IMR-90 (cell line): Measurements from ENCODE around the gene KCNIP1. TPM values are rescaled to one million over a fixed set of nuclear protein-coding genes. Genes with fewer than 3 reads are reported as not detected.

ENCODE experiments used
- ATAC-seq: fragments of 200-7000 bp; cut with Tn5 transposase; 2 replicates; pipeline ENCODE4 v1.9.1; 2020; ENCODE audit warnings: low read depth, mild to moderate bottlenecking, moderate library complexity
- BruUV-seq: library from RNA; stranded (reverse); fragments of 400-500 nt; replicated peaks from 2 replicates; lab custom pipeline; 2021; lab: Mats Ljungman, UMichigan
- CTCF ChIA-PET: fragments of 300-600 bp; formaldehyde crosslinking; extraction: SDS; loops from one replicate; lab custom pipeline; 2021; ENCODE audit warnings: antibody characterized with exemption; lab: Yijun Ruan, JAX
- POLR2A ChIA-PET: fragments of 300-600 bp; sonication (Branson Sonifier 250); formaldehyde crosslinking; loops from one replicate; lab custom pipeline; 2022; ENCODE audit warnings: antibody characterized with exemption; ENCODE audit not compliant: unreplicated experiment; lab: Charles Lee
- DNase-seq: peaks from one replicate; pipeline ENCODE4 v3.0.0; 2013
- H2AFZ ChIP-seq: replicated peaks from 2 replicates; pipeline ENCODE3; 2013; ENCODE audit warnings: low read length, mild to moderate bottlenecking; ENCODE audit not compliant: poor library complexity
- H2AK5ac ChIP-seq: 2 replicates; pipeline ENCODE4 v1.6.1; 2013; ENCODE audit warnings: low read depth, low read length, inconsistent platforms
- H2AK9ac ChIP-seq: replicated peaks from 2 replicates; pipeline ENCODE3; 2013; ENCODE audit warnings: mild to moderate bottlenecking, low read depth, low read length, moderate library complexity; ENCODE audit not compliant: poor library complexity
- H2BK120ac ChIP-seq: 2 replicates; pipeline ENCODE4 v1.6.1; 2013; ENCODE audit warnings: low read depth, low read length, inconsistent platforms
- H2BK15ac ChIP-seq: 3 replicates; pipeline ENCODE4 v1.6.1; 2013; ENCODE audit warnings: low read depth, low read length, inconsistent platforms
- H2BK20ac ChIP-seq: 2 replicates; pipeline ENCODE4 v1.6.1; 2013; ENCODE audit warnings: low read depth, mild to moderate bottlenecking, inconsistent platforms, low read length, moderate library complexity
- H2BK5ac ChIP-seq: 2 replicates; pipeline ENCODE4 v1.6.1; 2013; ENCODE audit warnings: mild to moderate bottlenecking, low read depth, low read length, inconsistent platforms; ENCODE audit not compliant: poor library complexity, severe bottlenecking
- H3K14ac ChIP-seq: replicated peaks from 2 replicates; pipeline ENCODE4 v1.6.1; 2013; ENCODE audit warnings: low read depth, low read length, inconsistent platforms
- H3K18ac ChIP-seq: 2 replicates; pipeline ENCODE4 v1.6.1; 2013; ENCODE audit warnings: low read depth, low read length, control low read depth
- H3K23ac ChIP-seq: 2 replicates; pipeline ENCODE4 v1.6.1; 2013; ENCODE audit warnings: low read depth, low read length, inconsistent platforms
- H3K27ac ChIP-seq: 2 replicates; pipeline ENCODE4 v1.5.1; 2013; ENCODE audit warnings: mild to moderate bottlenecking, control low read depth, low read length; ENCODE audit not compliant: insufficient read depth
- H3K27me3 ChIP-seq: 2 replicates; pipeline ENCODE4 v1.6.1; 2013; ENCODE audit warnings: low read length; ENCODE audit not compliant: control insufficient read depth, insufficient read depth
- H3K36me3 ChIP-seq: 2 replicates; pipeline ENCODE4 v1.6.1; 2013; ENCODE audit warnings: low read length, mixed read lengths; ENCODE audit not compliant: control insufficient read depth, insufficient read depth
- H3K4ac ChIP-seq: 2 replicates; pipeline ENCODE4 v1.6.1; 2013; ENCODE audit warnings: low read depth, low read length, inconsistent platforms
- H3K4me1 ChIP-seq: 2 replicates; pipeline ENCODE4 v1.6.1; 2013; ENCODE audit warnings: low read length, mixed read lengths; ENCODE audit not compliant: control insufficient read depth, insufficient read depth
- H3K4me2 ChIP-seq: 2 replicates; pipeline ENCODE4 v1.6.1; 2013; ENCODE audit warnings: low read depth, mild to moderate bottlenecking, control low read depth, low read length, moderate library complexity
- H3K4me3 ChIP-seq: 2 replicates; pipeline ENCODE4 v1.5.1; 2013; ENCODE audit warnings: low read depth, mild to moderate bottlenecking, control low read depth, low read length, moderate library complexity; ENCODE audit not compliant: insufficient read depth
- H3K56ac ChIP-seq: 2 replicates; pipeline ENCODE4 v1.6.1; 2013; ENCODE audit warnings: low read length, inconsistent platforms; ENCODE audit not compliant: insufficient read depth; ENCODE audit errors: extremely low read depth
- H3K79me1 ChIP-seq, 2 experiments: 2 replicates each; pipeline ENCODE4 v1.6.1; 2013; ENCODE audit warnings: low read length in 2 of 2, inconsistent platforms in 1 of 2, low read depth in 1 of 2
- H3K9ac ChIP-seq: 2 replicates; pipeline ENCODE4 v1.6.1; 2013; ENCODE audit warnings: low read depth, low read length, control low read depth
- H3K9me1 ChIP-seq: 2 replicates; pipeline ENCODE4 v1.6.1; 2013; ENCODE audit warnings: low read length, inconsistent platforms; ENCODE audit not compliant: insufficient read depth
- H3K9me3 ChIP-seq: 2 replicates; pipeline ENCODE4 v1.6.1; 2013; ENCODE audit warnings: low read length; ENCODE audit not compliant: control insufficient read depth, insufficient read depth
- H4K20me1 ChIP-seq: 2 replicates; pipeline ENCODE4 v1.6.1; 2013; ENCODE audit warnings: low read length, inconsistent platforms; ENCODE audit not compliant: insufficient read depth
- H4K5ac ChIP-seq: 2 replicates; pipeline ENCODE4 v1.6.1; 2013; ENCODE audit warnings: mild to moderate bottlenecking, low read depth, low read length, control low read depth
- H4K8ac ChIP-seq, 2 experiments: 2 replicates each; pipeline ENCODE4 v1.6.1; 2013; ENCODE audit warnings: low read depth in 2 of 2, low read length in 2 of 2, control low read depth in 1 of 2, inconsistent platforms in 1 of 2
- H4K91ac ChIP-seq: 2 replicates; pipeline ENCODE4 v1.6.1; 2013; ENCODE audit warnings: low read depth, low read length, inconsistent platforms; ENCODE audit not compliant: insufficient read depth
- MAFK ChIP-seq: IDR thresholded peaks from 2 replicates; pipeline ENCODE4 v1.6.1; 2012; ENCODE audit warnings: low read depth, low read length, improper control_type of control experiment
- WGBS, 2 experiments: methylation state at CpG; one replicate each; pipeline versions ENCODE4 v1.1.5 to v1.1.7; 2013; ENCODE audit warnings: missing lambda C conversion rate in 2 of 2; ENCODE audit not compliant: insufficient read length in 1 of 2; ENCODE audit errors: extremely low coverage in 2 of 2; 5-methylcytosine and 5-hydroxymethylcytosine counted together
- dilution Hi-C: fragments of 300-500 bp; cut with HindIII; formaldehyde crosslinking; loops from one replicate; pipeline ENCODE4 v1.14.3; 2018; ENCODE audit warnings: low sequenced_read_pairs; ENCODE audit not compliant: unreplicated experiment
- in situ Hi-C: fragments of 300-500 bp; cut with MboI; formaldehyde crosslinking; loops from 3 replicates; pipeline ENCODE4 v1.14.3; 2019; ENCODE audit warnings: low sequenced_read_pairs, inconsistent platforms, mixed read lengths
- intact Hi-C: fragments of 100-400 bp; cut with micrococcal nuclease; formaldehyde crosslinking; loops from 2 replicates; pipeline ENCODE4 v1.10.0; 2022
- polyA plus RNA-seq, 3 experiments: library from polyadenylated mRNA; depleted of rRNA; stranded (reverse); fragments of >200 nt; gene quantifications; 2 replicates each; pipeline ENCODE4 v1.2.3, GENCODE V29; 2012; ENCODE audit warnings: low replicate concordance in 1 of 3
- total RNA-seq: library from RNA; depleted of rRNA; stranded (reverse); fragments of >200 nt; gene quantifications from 2 replicates; pipeline ENCODE4 v1.2.3, GENCODE V29; 2012; rRNA removed

The KCNIP1 gene
- total and polyA plus RNA-seq, 2 of the 4 experiments (the other 2 are of a cell fraction), result not detected

DNA sequence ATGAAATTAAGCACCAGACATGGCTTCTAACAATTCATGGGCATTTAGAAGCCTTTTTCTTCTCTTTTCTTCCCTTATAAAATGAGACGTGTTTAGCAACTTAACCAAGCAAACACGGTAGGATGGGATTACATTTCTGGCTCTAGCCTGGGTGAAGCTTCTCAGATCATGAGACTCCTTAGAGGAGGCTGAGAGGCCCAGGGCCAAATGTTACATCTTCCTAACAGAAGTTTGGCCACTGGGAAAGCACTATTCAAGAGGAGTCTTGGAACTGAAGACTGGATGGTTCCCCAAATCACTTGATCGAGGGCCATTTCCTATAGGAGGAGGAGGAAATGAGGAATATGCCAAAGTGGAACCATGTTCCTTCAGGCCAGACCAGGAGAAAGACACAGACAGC is 281.6 kb downstream of the KCNIP1 start:
- Histone ChIP-seq H3K36me3 (no peaks in the 10 kb centered on the region), H2BK120ac (no peak overlapping the region), H3K14ac (no peak overlapping the region), H2AK5ac (no peak overlapping the region), H3K27ac (no peak overlapping the region), H3K4me2 (no peak overlapping the region), H3K79me1 (no peaks in the 10 kb centered on the region), H2BK5ac (no peak overlapping the region), H4K91ac (no peak overlapping the region), H4K20me1 (no peaks in the 10 kb centered on the region), H2AK9ac (no peak overlapping the region), H3K4ac (no peak overlapping the region), H3K27me3 (peaks cover 23% of the 10 kb centered on the region), H3K9me1 (no peaks in the 10 kb centered on the region), H4K8ac (no peak overlapping the region), H3K4me1 (no peaks in the 10 kb centered on the region), H3K4me3 (no peak overlapping the region), H3K18ac (no peak overlapping the region), H3K9me3 (no peaks in the 10 kb centered on the region), H3K56ac (no peak overlapping the region), H4K5ac (no peak overlapping the region), H3K9ac (no peak overlapping the region), H2BK15ac (no peak overlapping the region), H3K23ac (no peak overlapping the region), H2BK20ac (no peak overlapping the region), H2AFZ (no peak overlapping the region)
- WGBS, 2 experiments, result 50% methylated on average over 1 of the region's 3 CpGs; no CpG with 5 or more reads in 1 of the 2 experiments
- ChIA-PET CTCF (interaction anchor here (1.3 kb wide), 1 partner anchor 10 kb away, joined by 3 read pairs; no protein-coding TSS in a partner anchor), POLR2A (no interaction called here)
- BruUV-seq, result no TSS peak
- no peak for ATAC-seq
- DNase-seq, result no peak
- intact Hi-C loops, result no loop called here
- TF ChIP-seq MAFK, result no peak
- dilution Hi-C loops, result no loop called here
- in situ Hi-C loops, result no loop called here

Other genes with a start within 250 kb of the KCNIP1 start
- not detected in 2 replicates for gene LCP2, start 206.2 kb upstream of the KCNIP1 start, total RNA-seq
- gene LCP2, start 206.2 kb upstream of the KCNIP1 start, polyA plus RNA-seq (2012; rRNA removed), result not detected in 2 replicates
- not detected in 2 replicates for gene KCNMB1, start 114.7 kb upstream of the KCNIP1 start, total RNA-seq
- not detected in 2 replicates for gene KCNMB1, start 114.7 kb upstream of the KCNIP1 start, polyA plus RNA-seq (2012; rRNA removed)